CD8-positive, alpha-beta memory T cell (primary cell): Measurements from ENCODE around the gene SPATA19. TPM values are rescaled to one million over a fixed set of nuclear protein-coding genes. Genes with fewer than 3 reads are reported as not detected.

Experiments
- CTCF ChIA-PET: fragments of 350-600 bp; sonication (Branson Sonifier 250); formaldehyde crosslinking; loops from one replicate; lab custom pipeline; 2021; ENCODE audit warnings: antibody characterized with exemption; lab: Charles Lee
- POLR2A ChIA-PET: fragments of 350-600 bp; sonication (Branson Sonifier 250); formaldehyde crosslinking; loops from one replicate; lab custom pipeline; 2021; ENCODE audit warnings: antibody characterized with exemption; lab: Charles Lee
- DNase-seq, 5 donors: peaks; one replicate each; pipeline versions ENCODE4 v3.0.0 to v3.0.0-alpha.2; 2020 to 2022; ENCODE audit warnings: mixed read lengths in 1 of 5
- H3K27ac ChIP-seq: one replicate; pipeline ENCODE4 v1.7.0; 2013; ENCODE audit warnings: low read depth, mild to moderate bottlenecking, low read length, moderate library complexity
- H3K27me3 ChIP-seq: 2 replicates; pipeline ENCODE4 v1.7.0; 2013; ENCODE audit warnings: low read length, mild to moderate bottlenecking; ENCODE audit not compliant: insufficient read depth, poor library complexity, severe bottlenecking
- H3K36me3 ChIP-seq: 2 replicates; pipeline ENCODE4 v1.7.0; 2013; ENCODE audit warnings: mild to moderate bottlenecking, low read length, moderate library complexity; ENCODE audit not compliant: insufficient read depth
- H3K4me1 ChIP-seq: 2 replicates; pipeline ENCODE4 v1.7.0; 2013; ENCODE audit warnings: mild to moderate bottlenecking, low read length, moderate library complexity; ENCODE audit not compliant: insufficient read depth
- H3K4me3 ChIP-seq: 2 replicates; pipeline ENCODE4 v1.7.0; 2013; ENCODE audit warnings: mild to moderate bottlenecking, low read length
- H3K9me3 ChIP-seq: 2 replicates; pipeline ENCODE4 v1.7.0; 2013; ENCODE audit warnings: mild to moderate bottlenecking, low read length
- H3K27ac Mint-ChIP-seq, 8 donors: one replicate each; pipeline ENCODE4 v1.8.0; 2020 to 2021; ENCODE audit warnings: mixed read lengths in 8 of 8, mild to moderate bottlenecking in 6 of 8, inconsistent platforms in 3 of 8, moderate library complexity in 3 of 8
- H3K27me3 Mint-ChIP-seq, 2 donors: one replicate each; pipeline ENCODE4 v1.8.0; 2020 to 2021; ENCODE audit warnings: mixed read lengths in 2 of 2, mild to moderate bottlenecking in 1 of 2, moderate library complexity in 1 of 2
- H3K36me3 Mint-ChIP-seq, 3 donors: one replicate each; pipeline ENCODE4 v1.8.0; 2020 to 2021; ENCODE audit warnings: mixed read lengths in 3 of 3, inconsistent platforms in 1 of 3, mild to moderate bottlenecking in 1 of 3
- H3K4me1 Mint-ChIP-seq, 3 donors: one replicate each; pipeline ENCODE4 v1.8.0; 2020 to 2021; ENCODE audit warnings: mixed read lengths in 3 of 3, inconsistent platforms in 1 of 3, mild to moderate bottlenecking in 1 of 3
- H3K4me3 Mint-ChIP-seq, 7 donors: one replicate each; pipeline ENCODE4 v1.8.0; 2020 to 2021; ENCODE audit warnings: mixed read lengths in 7 of 7, mild to moderate bottlenecking in 6 of 7, moderate library complexity in 4 of 7, inconsistent platforms in 2 of 7
- H3K9me3 Mint-ChIP-seq, 5 donors: one replicate each; pipeline ENCODE4 v1.8.0; 2020 to 2022; ENCODE audit warnings: mixed read lengths in 5 of 5, mild to moderate bottlenecking in 3 of 5, moderate library complexity in 2 of 5, inconsistent platforms in 1 of 5
- polyA plus RNA-seq: library from polyadenylated mRNA; unstranded; fragments of 300-500 nt; fragmentation: Illumina TruSeq; gene quantifications from one replicate; pipeline ENCODE4 v1.2.3, GENCODE V29; 2021
- total RNA-seq, 2 experiments: library from RNA; stranded (reverse); gene quantifications; one replicate each; pipeline ENCODE4 v1.2.3, GENCODE V29; 2021

SPATA19 gene
- total and polyA plus RNA-seq, 3 experiments from 2014 or later = not detected

DNA sequence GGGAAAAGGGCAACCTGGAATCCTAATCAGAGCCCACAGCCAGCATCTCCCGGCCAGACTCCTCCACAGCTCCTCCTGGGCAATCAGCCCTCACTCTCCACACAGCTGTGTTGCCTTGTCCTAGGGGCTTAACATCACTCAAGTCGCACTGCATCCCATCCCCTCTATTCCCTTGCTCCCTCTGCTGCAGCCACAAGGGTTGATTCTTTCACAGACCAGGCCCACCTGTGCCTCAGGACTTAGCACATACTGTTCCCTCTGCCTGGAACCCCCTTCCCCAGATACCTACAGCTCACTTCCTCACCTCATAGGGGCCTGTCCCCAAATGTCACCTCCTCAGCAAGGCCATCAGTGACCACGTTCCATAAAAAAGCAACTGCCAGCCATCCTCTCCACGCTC lies 18.4 kb downstream of the SPATA19 start:
- ChIA-PET POLR2A (no interaction called here), CTCF (no interaction called here)
- H3K27me3 Mint-ChIP-seq = peaks cover 14 to 22% of the 10 kb centered on the region in 2 donors
- H3K4me1 Mint-ChIP-seq = no peaks in the 10 kb centered on the region
- H3K27ac Mint-ChIP-seq = no peak overlapping the region
- no peaks in the 10 kb centered on the region for H3K27me3 ChIP-seq
- no peaks in the 10 kb centered on the region for H3K36me3 ChIP-seq
- no peak for DNase-seq
- H3K9me3 Mint-ChIP-seq = no peaks in the 10 kb centered on the region
- no peaks in the 10 kb centered on the region for H3K4me1 ChIP-seq
- no peak overlapping the region for H3K4me3 Mint-ChIP-seq
- H3K27ac ChIP-seq = no peak overlapping the region
- no peaks in the 10 kb centered on the region for H3K36me3 Mint-ChIP-seq
- H3K9me3 ChIP-seq = no peaks in the 10 kb centered on the region
- H3K4me3 ChIP-seq = no peak overlapping the region

DNA sequence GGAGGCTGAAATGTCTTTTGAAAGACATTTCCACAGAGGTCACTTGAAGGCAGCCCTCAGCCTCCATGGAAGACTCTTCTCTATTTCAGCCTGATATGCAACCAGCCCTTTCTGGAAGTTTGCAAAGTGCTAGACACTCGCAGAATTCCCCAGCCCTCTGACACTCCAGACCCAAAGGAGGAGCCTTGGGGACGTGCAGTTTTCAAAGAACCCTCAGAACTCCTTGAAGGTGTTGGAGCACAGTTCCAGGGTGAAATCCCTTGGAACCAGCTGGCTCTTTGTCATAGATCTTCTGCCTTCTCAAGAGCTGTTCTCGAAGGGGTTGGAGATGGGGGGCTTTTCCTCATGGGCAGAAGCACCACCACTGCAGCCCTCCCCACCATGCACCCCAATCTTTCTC lies 19.6 kb downstream of the SPATA19 start:
- ChIA-PET CTCF (no interaction called here), POLR2A (no interaction called here)
- Histone ChIP-seq H3K4me1 (no peaks in the 10 kb centered on the region), H3K27me3 (no peaks in the 10 kb centered on the region), H3K27ac (no peak overlapping the region), H3K36me3 (no peaks in the 10 kb centered on the region), H3K9me3 (no peaks in the 10 kb centered on the region), H3K4me3 (no peak overlapping the region)
- H3K27ac Mint-ChIP-seq = no peak overlapping the region
- no peak for DNase-seq
- no peaks in the 10 kb centered on the region for H3K36me3 Mint-ChIP-seq
- peaks cover 11 to 23% of the 10 kb centered on the region in 2 donors for H3K27me3 Mint-ChIP-seq
- no peak overlapping the region for H3K4me3 Mint-ChIP-seq
- no peaks in the 10 kb centered on the region for H3K4me1 Mint-ChIP-seq
- no peaks in the 10 kb centered on the region for H3K9me3 Mint-ChIP-seq

DNA sequence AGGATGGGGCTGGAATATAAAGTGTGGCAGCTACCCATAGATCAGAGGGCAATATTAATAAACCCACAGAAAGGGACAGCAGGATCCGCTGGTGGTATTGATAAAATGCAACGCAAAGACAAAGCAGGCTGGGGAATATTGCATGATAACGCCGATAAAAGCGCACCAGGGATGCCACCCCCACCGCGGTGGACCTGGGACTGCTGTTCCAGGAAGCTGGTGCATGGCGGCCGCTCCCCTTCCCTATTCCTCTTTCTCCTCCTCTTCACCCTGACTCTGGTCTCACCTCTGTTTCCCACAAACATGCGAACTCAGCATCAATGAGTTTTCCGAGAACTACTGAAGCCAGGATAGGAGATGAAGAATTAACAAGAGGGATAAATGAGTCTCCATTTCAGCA lies 20.2 kb downstream of the SPATA19 start:
- no peak overlapping the region for H3K4me3 Mint-ChIP-seq
- ChIA-PET CTCF (no interaction called here), POLR2A (no interaction called here)
- H3K36me3 Mint-ChIP-seq = no peaks in the 10 kb centered on the region
- H3K4me1 Mint-ChIP-seq = no peaks in the 10 kb centered on the region
- Histone ChIP-seq H3K4me1 (no peaks in the 10 kb centered on the region), H3K9me3 (no peaks in the 10 kb centered on the region), H3K36me3 (no peaks in the 10 kb centered on the region), H3K4me3 (no peak overlapping the region), H3K27me3 (no peaks in the 10 kb centered on the region), H3K27ac (no peak overlapping the region)
- H3K9me3 Mint-ChIP-seq = no peaks in the 10 kb centered on the region
- peak overlapping the region in 1 of 8 donors; percentile 51 for H3K27ac Mint-ChIP-seq
- peaks cover 9 to 24% of the 10 kb centered on the region in 2 donors for H3K27me3 Mint-ChIP-seq
- no peak for DNase-seq

DNA sequence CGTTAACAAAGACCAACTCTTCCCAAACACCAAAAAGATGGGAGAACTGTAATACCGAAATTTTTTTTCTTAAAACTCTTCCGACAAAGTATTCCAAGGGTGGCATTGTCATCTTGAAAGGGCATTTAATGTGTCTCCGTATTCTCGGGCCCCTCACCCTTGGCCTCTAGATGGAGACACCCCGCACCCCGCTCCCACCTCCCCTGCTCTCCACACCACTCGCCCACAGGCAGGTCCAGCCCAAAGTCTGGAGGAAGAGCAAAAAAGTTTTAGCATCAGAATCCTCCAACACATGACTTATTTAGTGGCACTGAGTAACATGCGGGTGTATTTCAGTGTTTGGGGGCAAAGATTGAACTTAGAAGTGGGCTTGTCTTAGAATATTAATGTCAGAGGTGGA lies 20.7 kb downstream of the SPATA19 start:
- H3K4me1 ChIP-seq = no peaks in the 10 kb centered on the region
- no peaks in the 10 kb centered on the region for H3K9me3 Mint-ChIP-seq
- H3K36me3 ChIP-seq = no peaks in the 10 kb centered on the region
- no peak overlapping the region for H3K27ac ChIP-seq
- H3K9me3 ChIP-seq = no peaks in the 10 kb centered on the region
- H3K27me3 Mint-ChIP-seq = peaks cover 9 to 24% of the 10 kb centered on the region in 2 donors
- no peak overlapping the region for H3K4me3 ChIP-seq
- no peak overlapping the region for H3K4me3 Mint-ChIP-seq
- no peaks in the 10 kb centered on the region for H3K27me3 ChIP-seq
- no peaks in the 10 kb centered on the region for H3K36me3 Mint-ChIP-seq
- ChIA-PET POLR2A (no interaction called here), CTCF (no interaction called here)
- DNase-seq = no peak
- no peak overlapping the region for H3K27ac Mint-ChIP-seq
- no peaks in the 10 kb centered on the region for H3K4me1 Mint-ChIP-seq

DNA sequence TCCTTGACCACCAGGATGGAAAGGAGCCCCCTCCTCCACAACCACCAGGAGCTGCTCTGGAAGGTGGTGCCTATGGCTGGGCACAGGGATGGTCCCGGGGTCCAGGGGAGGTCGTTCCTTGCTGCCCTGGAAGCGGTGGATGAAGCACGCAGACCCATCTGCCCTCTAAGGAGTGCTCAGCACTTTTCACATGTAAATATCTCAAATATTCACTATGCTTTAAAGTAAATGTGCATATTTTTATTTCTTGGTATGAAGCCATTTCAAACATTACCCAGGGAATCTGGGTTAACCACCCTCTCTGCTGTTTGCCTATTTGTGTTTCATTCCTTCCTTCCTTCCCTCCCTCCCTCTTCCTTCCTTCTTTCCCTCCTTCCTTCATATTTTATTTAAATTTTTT lies 21.7 kb downstream of the SPATA19 start:
- no peak for DNase-seq
- Histone ChIP-seq H3K27me3 (no peaks in the 10 kb centered on the region), H3K9me3 (no peaks in the 10 kb centered on the region), H3K36me3 (no peaks in the 10 kb centered on the region), H3K27ac (no peak overlapping the region), H3K4me1 (no peaks in the 10 kb centered on the region), H3K4me3 (no peak overlapping the region)
- H3K27ac Mint-ChIP-seq = no peak overlapping the region
- H3K27me3 Mint-ChIP-seq = peaks cover 9 to 21% of the 10 kb centered on the region in 2 donors
- CTCF ChIA-PET = no interaction called here
- H3K36me3 Mint-ChIP-seq = no peaks in the 10 kb centered on the region
- H3K4me3 Mint-ChIP-seq = no peak overlapping the region
- POLR2A ChIA-PET = no interaction called here
- H3K9me3 Mint-ChIP-seq = peaks cover 0 to 3% (median 0%) of the 10 kb centered on the region in 5 donors
- H3K4me1 Mint-ChIP-seq = no peaks in the 10 kb centered on the region

DNA sequence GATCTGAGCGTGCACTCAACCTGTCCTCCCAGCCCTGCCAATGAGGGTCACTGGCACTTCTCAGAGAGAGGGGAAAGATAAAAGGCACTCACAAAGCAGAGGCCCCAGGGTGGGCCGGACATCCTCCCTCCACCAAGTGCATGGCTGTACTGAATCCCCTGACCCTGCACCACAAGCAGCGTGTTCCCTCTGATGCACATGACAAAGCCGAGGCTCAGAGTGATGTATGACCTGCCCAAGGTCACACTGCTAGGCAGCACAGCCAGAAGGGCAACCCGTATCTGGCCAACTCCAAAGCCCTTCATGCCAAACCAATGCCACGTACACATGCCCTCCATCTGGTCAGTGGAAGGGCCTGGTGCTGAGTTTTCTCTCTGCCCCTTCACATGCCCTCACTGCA lies 22.1 kb downstream of the SPATA19 start:
- CTCF ChIA-PET = no interaction called here

DNA sequence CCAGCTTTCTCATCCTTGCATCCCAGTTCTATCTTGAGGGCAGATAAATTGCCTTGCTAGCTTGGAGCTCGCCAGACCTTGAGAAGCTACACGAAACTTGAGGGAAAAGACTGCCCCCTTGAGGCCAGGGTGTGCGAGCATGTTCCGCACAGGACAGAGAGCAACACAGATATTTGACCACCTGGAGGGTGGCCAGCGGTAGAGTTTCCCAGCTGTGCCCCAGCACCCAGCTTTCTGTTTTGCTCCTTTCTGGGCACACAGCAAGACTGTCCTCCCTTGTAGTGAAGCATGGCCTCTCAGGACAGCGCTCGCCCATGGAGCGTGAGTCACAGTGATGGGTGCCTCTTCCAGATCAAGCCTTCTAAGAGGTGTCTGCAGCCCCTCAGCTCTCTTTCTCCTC lies 23.5 kb downstream of the SPATA19 start:
- Histone ChIP-seq H3K9me3 (no peaks in the 10 kb centered on the region), H3K36me3 (no peaks in the 10 kb centered on the region), H3K4me3 (no peak overlapping the region), H3K4me1 (no peaks in the 10 kb centered on the region), H3K27me3 (no peaks in the 10 kb centered on the region), H3K27ac (no peak overlapping the region)
- POLR2A ChIA-PET = no interaction called here
- H3K27me3 Mint-ChIP-seq = peaks cover 7 to 11% of the 10 kb centered on the region in 2 donors
- no peak overlapping the region for H3K4me3 Mint-ChIP-seq
- no peaks in the 10 kb centered on the region for H3K4me1 Mint-ChIP-seq
- no peak overlapping the region for H3K27ac Mint-ChIP-seq
- no peaks in the 10 kb centered on the region for H3K36me3 Mint-ChIP-seq
- no peak for DNase-seq
- H3K9me3 Mint-ChIP-seq = peaks cover 0 to 3% (median 0%) of the 10 kb centered on the region in 5 donors
- CTCF ChIA-PET = no interaction called here

More for the DNA sequence above, 22.1 kb downstream of the SPATA19 start:
- POLR2A ChIA-PET = no interaction called here
- H3K27ac ChIP-seq = no peak overlapping the region
- Mint-ChIP-seq H3K36me3 (no peaks in the 10 kb centered on the region), H3K9me3 (peaks cover 0 to 3% (median 0%) of the 10 kb centered on the region in 5 donors), H3K4me3 (no peak overlapping the region), H3K4me1 (no peaks in the 10 kb centered on the region), H3K27ac (no peak overlapping the region), H3K27me3 (peaks cover 8 to 17% of the 10 kb centered on the region in 2 donors)
- H3K36me3 ChIP-seq = no peaks in the 10 kb centered on the region
- H3K27me3 ChIP-seq = no peaks in the 10 kb centered on the region
- no peak for DNase-seq
- no peak overlapping the region for H3K4me3 ChIP-seq
- no peaks in the 10 kb centered on the region for H3K4me1 ChIP-seq
- no peaks in the 10 kb centered on the region for H3K9me3 ChIP-seq

DNA sequence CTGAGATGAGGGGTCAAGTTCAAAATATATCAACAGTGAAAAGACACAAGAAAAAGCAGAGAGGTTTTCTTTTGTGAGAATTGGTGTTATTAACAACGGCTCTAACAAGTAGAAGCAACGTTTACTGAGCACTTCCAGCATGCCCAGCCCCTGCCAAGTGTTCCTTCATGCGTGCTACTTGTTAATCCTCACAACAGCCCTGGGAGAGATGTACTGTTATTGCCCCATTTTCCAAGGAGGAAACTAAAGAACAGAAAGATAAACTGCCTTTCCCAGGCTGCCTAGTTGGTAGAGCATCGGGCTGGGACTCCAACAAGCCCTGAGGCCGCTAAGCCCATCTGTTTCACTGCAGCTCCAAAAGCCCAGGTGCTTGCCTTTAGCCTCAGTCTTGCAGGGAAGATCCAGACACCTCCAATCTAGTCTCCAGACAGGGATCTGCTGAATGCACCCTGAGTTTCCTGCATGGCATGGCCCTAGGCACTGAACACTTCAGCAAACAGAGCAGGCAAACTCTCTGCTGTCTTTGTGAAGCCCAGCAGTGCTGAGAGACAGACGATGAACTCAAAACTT lies 25.5 kb downstream of the SPATA19 start:
- no peak overlapping the region for H3K4me3 Mint-ChIP-seq
- peaks cover 0 to 3% (median 0%) of the 10 kb centered on the region in 5 donors for H3K9me3 Mint-ChIP-seq
- no peaks in the 10 kb centered on the region for H3K4me1 Mint-ChIP-seq
- H3K27ac Mint-ChIP-seq = peak overlapping the region in 1 of 8 donors; percentile 21
- DNase-seq = no peak
- H3K4me1 ChIP-seq = no peaks in the 10 kb centered on the region
- H3K9me3 ChIP-seq = no peaks in the 10 kb centered on the region
- no peak overlapping the region for H3K27ac ChIP-seq
- H3K27me3 Mint-ChIP-seq = peaks cover 3 to 10% of the 10 kb centered on the region in 2 donors
- no peaks in the 10 kb centered on the region for H3K36me3 Mint-ChIP-seq
- no peak overlapping the region for H3K4me3 ChIP-seq
- ChIA-PET POLR2A (no interaction called here), CTCF (no interaction called here)
- H3K36me3 ChIP-seq = no peaks in the 10 kb centered on the region
- H3K27me3 ChIP-seq = no peaks in the 10 kb centered on the region
